Heart right ventricle (tissue), 16 donors: ENCODE measurements around the gene PYGM. TPM values are rescaled to one million over a fixed set of nuclear protein-coding genes. Genes with fewer than 3 reads are reported as not detected.
"Not testable (repeated sequence)": the region's sequence is repeated elsewhere in the genome, so short reads cannot be mapped to it uniquely, and the experiment has no call there.

Experiments
- ATAC-seq, 8 donors: fragments of 200-7000 bp; cut with Tn5 transposase; one replicate each; pipeline ENCODE4 v1.9.1; 2020; ENCODE audit warnings: mild to moderate bottlenecking in 8 of 8, moderate library complexity in 8 of 8, moderate number of reproducible peaks in 1 of 8
- DNase-seq, 2 donors: peaks; one replicate each; pipeline ENCODE4 v3.0.0-alpha.2; 2020
- H3K27ac ChIP-seq, 10 donors: fragments of 200-600 bp; sonication (generic) in 2 of 10; one replicate each; pipeline versions ENCODE4 v1.5.0 to v1.8.0; 2020 to 2022; ENCODE audit warnings: mild to moderate bottlenecking in 3 of 10
- H3K27me3 ChIP-seq, 7 donors: fragments of 200-600 bp; one replicate each; pipeline ENCODE4 v1.8.0; 2021 to 2022; ENCODE audit warnings: mild to moderate bottlenecking in 2 of 7
- H3K36me3 ChIP-seq, 9 donors: fragments of 200-600 bp; sonication (generic) in 1 of 9; one replicate each; pipeline versions ENCODE4 v1.5.0 to v1.8.0; 2020 to 2022; ENCODE audit warnings: mild to moderate bottlenecking in 2 of 9
- H3K4me1 ChIP-seq, 9 donors: fragments of 200-600 bp; sonication (generic) in 1 of 9; one replicate each; pipeline versions ENCODE4 v1.5.0 to v1.8.0; 2020 to 2022; ENCODE audit warnings: mild to moderate bottlenecking in 4 of 9
- H3K4me3 ChIP-seq, 10 donors: fragments of 200-600 bp; sonication (generic) in 2 of 10; one replicate each; pipeline versions ENCODE4 v1.5.0 to v1.8.0; 2020 to 2022; ENCODE audit warnings: mild to moderate bottlenecking in 7 of 10, moderate library complexity in 2 of 10
- H3K9me3 ChIP-seq, 11 donors: fragments of 200-600 bp in 10 of 11; sonication (generic) in 2 of 11; one replicate each; pipeline versions ENCODE4 v1.5.0 to v1.8.0; 2013 to 2022; ENCODE audit warnings: mild to moderate bottlenecking in 2 of 11, control low read depth in 1 of 11, moderate library complexity in 1 of 11
- WGBS, 2 donors: extraction: QIAGEN DNeasy Blood & Tissue Kit; methylation state at CpG; one replicate each; pipeline ENCODE4 v1.1.7; 2013; ENCODE audit warnings: inconsistent platforms in 1 of 2; 5-methylcytosine and 5-hydroxymethylcytosine counted together
- intact Hi-C, 10 donors: fragments of 100-400 bp; cut with DNase I; formaldehyde crosslinking; loops; one replicate each; pipeline versions ENCODE4 v1.11.1 to v1.14.2; 2022
- polyA plus RNA-seq, 2 donors: library from polyadenylated mRNA; stranded (reverse); fragments of 200-250 nt; gene quantifications; one replicate each; pipeline ENCODE4 v1.2.3, GENCODE V29; 2013
- total RNA-seq, 10 donors: library from RNA; stranded (reverse); fragmentation: NEBNext Ultra II Directional in 3 of 10; extraction: Animal tissue kit (Norgen Biotek cat#: 25700) in 3 of 10; gene quantifications; one replicate each; pipeline versions ENCODE4 v1.2.1 to v1.2.4, GENCODE V29; 2021 to 2023
- TF ChIP-seq, protein P1 (sequence below), 9 donors: fragments of 200-600 bp; sonication (generic) in 2 of 9; IDR thresholded peaks; one replicate each; pipeline versions ENCODE4 v1.5.0 to v1.8.0; 2021 to 2022; ENCODE audit warnings: antibody characterized with exemption in 9 of 9, mild to moderate bottlenecking in 5 of 9, moderate library complexity in 1 of 9
- donor health status: Arrhythmogenic right ventricular cardiomyopathy.
- donor health status: ischemic (EF 13 %, LVEDD 7.1; RV severe dilation, severe dysfunction).
- donor health status: healthy with polysubstance abuse.
- donor health status: DM: no; HTN: yes; CAD: no.
- donor health status: DM: no; HTN: no; CAD: no.
- donor health status: ischemic (EF 25% LVEDD 6.9; RV normal size, moderate dysfunction).
- donor health status: ischemic (EF 25% LVEDD 5.7; RV mildly dilated, moderate dysfunction).
- donor health status: healthy.
- donor health status: DM: yes; HTN: yes; CAD: no.
- donor health status: Ischemic cardiomyopathy.
- donor health status: ischemic (EF 35%, LVEDD 5.7; RV mildly dilated, moderate dysfunction).
- donor health status: nonischemic (EF 11% LVEDD 7.7; RV severe dilation, severe dysfunction).
- donor health status: DM: yes; HTN: yes; CAD: no.
- donor health status: PGD.
- donor health status: ischemic (EF 29% LVEDD 5.4; RV normal size, mild dysfunction).
- donor health status: nonischemic (EF 23%, LVEDD 6.1; RV moderate dilation, normal function).

Gene PYGM
- total and polyA plus RNA-seq, 12 donors = 11.3 to 249 (median 115) TPM

DNA sequence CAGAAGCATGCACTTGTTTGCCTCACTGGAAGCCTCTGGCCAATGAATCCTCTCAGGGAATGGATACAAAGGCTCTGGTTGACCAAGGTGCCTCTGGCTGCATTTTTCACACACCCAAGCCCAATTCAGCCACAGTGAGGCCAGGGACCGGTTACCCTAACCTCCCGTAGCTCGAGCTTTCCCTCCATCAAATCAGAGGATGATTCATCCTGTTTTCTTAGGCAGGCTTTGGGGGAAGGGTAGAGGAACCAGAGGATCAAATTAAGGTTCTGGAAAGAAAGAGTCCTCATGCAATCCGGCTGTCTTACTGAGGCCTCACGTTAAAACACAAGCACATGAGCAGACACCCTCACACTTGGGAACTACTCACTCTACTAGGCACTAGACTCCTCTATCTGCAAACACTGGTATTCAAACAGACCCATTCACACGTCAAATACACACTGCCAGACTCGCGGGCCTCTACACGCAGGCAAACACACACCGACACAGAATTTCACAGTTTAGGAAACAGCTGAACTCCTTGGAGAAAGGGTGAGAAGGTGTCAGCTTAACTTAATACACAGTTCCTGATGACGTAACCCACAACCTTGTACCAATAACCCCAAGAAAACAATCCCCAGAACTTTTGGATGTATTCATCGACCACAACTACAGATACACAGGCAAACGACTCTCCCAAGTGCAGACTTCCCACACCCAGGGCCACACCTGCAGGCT, 49.2 kb downstream of the PYGM start:
- no peaks in the 10 kb centered on the region for H3K36me3 ChIP-seq
- ATAC-seq (no peak), DNase-seq (no peak)
- 46 to 57% methylated on average over 13 of the region's 13 CpGs for WGBS, 2 donors
- H3K27me3 ChIP-seq = peaks cover 26 to 96% (median 93%) of the 10 kb centered on the region in 7 donors
- no peak overlapping the region for H3K27ac ChIP-seq
- H3K4me3 ChIP-seq = no peak overlapping the region
- TF ChIP-seq, protein P1, sequence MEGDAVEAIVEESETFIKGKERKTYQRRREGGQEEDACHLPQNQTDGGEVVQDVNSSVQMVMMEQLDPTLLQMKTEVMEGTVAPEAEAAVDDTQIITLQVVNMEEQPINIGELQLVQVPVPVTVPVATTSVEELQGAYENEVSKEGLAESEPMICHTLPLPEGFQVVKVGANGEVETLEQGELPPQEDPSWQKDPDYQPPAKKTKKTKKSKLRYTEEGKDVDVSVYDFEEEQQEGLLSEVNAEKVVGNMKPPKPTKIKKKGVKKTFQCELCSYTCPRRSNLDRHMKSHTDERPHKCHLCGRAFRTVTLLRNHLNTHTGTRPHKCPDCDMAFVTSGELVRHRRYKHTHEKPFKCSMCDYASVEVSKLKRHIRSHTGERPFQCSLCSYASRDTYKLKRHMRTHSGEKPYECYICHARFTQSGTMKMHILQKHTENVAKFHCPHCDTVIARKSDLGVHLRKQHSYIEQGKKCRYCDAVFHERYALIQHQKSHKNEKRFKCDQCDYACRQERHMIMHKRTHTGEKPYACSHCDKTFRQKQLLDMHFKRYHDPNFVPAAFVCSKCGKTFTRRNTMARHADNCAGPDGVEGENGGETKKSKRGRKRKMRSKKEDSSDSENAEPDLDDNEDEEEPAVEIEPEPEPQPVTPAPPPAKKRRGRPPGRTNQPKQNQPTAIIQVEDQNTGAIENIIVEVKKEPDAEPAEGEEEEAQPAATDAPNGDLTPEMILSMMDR (IDR thresholded peaks at IDR 0.05) = no peak
- no peaks in the 10 kb centered on the region for H3K9me3 ChIP-seq
- peaks cover 0 to 8% (median 0%) of the 10 kb centered on the region in 9 donors for H3K4me1 ChIP-seq
- intact Hi-C loops = no loop called here

DNA sequence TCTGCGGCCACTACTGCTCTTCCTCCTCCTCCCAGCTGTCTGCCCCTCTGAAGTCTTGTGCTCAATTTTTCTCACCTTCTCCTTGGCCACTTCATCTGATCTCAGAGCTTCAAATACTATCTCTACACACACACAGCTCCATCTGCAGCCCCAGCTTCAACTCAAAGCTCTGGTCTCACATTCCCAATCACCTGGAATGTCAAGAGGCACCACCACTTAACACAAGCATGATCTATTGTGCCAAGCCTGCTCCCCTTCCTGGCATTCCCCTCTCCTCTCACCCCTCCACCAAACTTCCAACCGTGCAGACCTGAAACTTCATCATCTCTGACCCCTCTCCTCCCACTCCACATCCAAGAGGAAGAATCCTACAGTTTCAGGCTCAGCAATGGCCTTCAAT, 54.3 kb downstream of the PYGM start:
- Histone ChIP-seq H3K4me3 (no peak overlapping the region), H3K27me3 (peaks cover 0 to 74% (median 51%) of the 10 kb centered on the region in 7 donors), H3K27ac (no peak overlapping the region), H3K9me3 (no peaks in the 10 kb centered on the region), H3K4me1 (no peaks in the 10 kb centered on the region), H3K36me3 (no peaks in the 10 kb centered on the region)
- TF ChIP-seq, protein P1 (IDR thresholded peaks at IDR 0.05) = no peak
- intact Hi-C loops = no loop called here
- ATAC-seq (no peak), DNase-seq (no peak)
- WGBS, 2 donors = 35 to 49% methylated on average over 2 of the region's 2 CpGs

DNA sequence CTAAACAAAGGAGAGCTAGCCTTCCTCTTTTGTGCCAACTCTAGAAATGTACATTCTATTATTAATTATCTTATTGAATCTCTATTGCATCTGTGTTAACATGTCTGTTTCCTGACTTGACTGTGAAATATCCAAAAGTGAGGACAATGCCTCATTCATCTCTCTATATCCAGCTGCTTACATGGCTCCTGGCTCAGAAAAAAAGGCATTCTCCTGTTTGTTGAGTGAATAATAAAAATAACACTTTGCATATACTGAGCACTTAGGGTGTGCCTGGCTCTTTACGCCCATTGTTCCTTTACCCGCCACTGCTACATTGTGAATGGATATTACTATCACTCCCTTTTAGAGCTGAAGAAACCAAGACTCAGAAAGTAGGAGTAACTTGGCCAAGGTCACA, 56.7 kb downstream of the PYGM start:
- Histone ChIP-seq H3K27me3 (peaks cover 0 to 50% (median 27%) of the 10 kb centered on the region in 7 donors), H3K4me1 (no peaks in the 10 kb centered on the region), H3K9me3 (no peaks in the 10 kb centered on the region), H3K36me3 (no peaks in the 10 kb centered on the region), H3K4me3 (no peak overlapping the region), H3K27ac (no peak overlapping the region)
- no peak for ATAC-seq
- TF ChIP-seq, protein P1 (IDR thresholded peaks at IDR 0.05) = no peak
- WGBS, 2 donors = 89 to 91% methylated on average over 2 of the region's 2 CpGs
- intact Hi-C loops = no loop called here
- no peak for DNase-seq

DNA sequence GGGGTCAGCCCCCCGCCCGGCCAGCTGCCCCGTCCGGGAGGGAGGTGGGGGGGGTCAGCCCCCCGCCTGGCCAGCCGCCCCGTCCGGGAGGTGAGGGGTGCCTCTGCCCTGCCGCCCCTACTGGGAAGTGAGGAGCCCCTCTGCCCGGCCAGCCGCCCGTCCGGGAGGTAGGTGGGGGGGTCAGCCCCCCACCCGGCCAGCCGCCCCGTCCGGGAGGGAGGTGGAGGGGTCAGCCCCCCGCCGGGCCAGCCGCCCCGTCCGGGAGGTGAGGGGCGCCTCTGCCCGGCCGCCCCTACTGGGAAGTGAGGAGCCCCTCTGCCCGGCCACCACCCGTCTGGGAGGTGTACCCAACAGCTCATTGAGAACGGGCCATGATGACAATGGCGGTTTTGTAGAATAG, 57.8 kb downstream of the PYGM start:
- H3K36me3 ChIP-seq, DNase-seq, H3K4me3 ChIP-seq, intact Hi-C loops, ATAC-seq, H3K9me3 ChIP-seq, H3K27ac ChIP-seq, H3K4me1 ChIP-seq: not testable (repeated sequence)
- H3K27me3 ChIP-seq = peaks cover 0 to 39% (median 17%) of the 10 kb centered on the region in 7 donors
- WGBS, 2 donors = 90 to 91% methylated on average over 23 to 29 of the region's 29 CpGs

DNA sequence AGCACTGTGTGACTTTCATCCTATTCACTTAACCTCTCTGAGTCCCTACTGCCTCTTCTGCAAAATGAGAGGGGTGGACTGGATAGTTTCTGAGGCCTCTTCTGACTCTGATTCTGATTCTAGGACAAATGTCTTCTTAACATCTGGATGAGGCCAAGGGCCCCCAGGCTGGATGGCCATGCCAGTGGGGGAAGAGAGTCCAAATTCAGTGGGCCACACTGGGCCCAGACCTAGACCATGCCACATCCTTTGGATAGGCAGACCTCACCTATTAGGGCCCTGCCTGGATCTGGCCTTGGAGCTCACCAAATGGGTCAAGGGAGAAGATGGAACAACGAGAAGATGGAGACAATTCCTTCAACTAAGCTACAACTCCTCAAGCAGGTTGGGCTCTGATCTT, 61.3 kb downstream of the PYGM start:
- no peak overlapping the region for H3K4me3 ChIP-seq
- WGBS, 2 donors = 81 to 86% methylated on average over 1 of the region's 1 CpG
- peaks cover 0 to 31% (median 22%) of the 10 kb centered on the region in 7 donors for H3K27me3 ChIP-seq
- H3K4me1 ChIP-seq = no peaks in the 10 kb centered on the region
- H3K27ac ChIP-seq = no peak overlapping the region
- no peaks in the 10 kb centered on the region for H3K9me3 ChIP-seq
- no peak for ATAC-seq
- DNase-seq = no peak
- intact Hi-C loops = no loop called here
- no peaks in the 10 kb centered on the region for H3K36me3 ChIP-seq
- TF ChIP-seq, protein P1 (IDR thresholded peaks at IDR 0.05) = no peak
